GM18508 (cell line): ENCODE results near the gene CRYBA2.

Experiments
- ATAC-seq: cut with Tn5 transposase; IDR thresholded peaks from one replicate; pipeline ENCODE4 v1.9.1; 2021; ENCODE audit warnings: moderate number of reproducible peaks; ENCODE audit not compliant: insufficient read depth, unreplicated experiment

CRYBA2 gene, protein sequence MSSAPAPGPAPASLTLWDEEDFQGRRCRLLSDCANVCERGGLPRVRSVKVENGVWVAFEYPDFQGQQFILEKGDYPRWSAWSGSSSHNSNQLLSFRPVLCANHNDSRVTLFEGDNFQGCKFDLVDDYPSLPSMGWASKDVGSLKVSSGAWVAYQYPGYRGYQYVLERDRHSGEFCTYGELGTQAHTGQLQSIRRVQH

DNA sequence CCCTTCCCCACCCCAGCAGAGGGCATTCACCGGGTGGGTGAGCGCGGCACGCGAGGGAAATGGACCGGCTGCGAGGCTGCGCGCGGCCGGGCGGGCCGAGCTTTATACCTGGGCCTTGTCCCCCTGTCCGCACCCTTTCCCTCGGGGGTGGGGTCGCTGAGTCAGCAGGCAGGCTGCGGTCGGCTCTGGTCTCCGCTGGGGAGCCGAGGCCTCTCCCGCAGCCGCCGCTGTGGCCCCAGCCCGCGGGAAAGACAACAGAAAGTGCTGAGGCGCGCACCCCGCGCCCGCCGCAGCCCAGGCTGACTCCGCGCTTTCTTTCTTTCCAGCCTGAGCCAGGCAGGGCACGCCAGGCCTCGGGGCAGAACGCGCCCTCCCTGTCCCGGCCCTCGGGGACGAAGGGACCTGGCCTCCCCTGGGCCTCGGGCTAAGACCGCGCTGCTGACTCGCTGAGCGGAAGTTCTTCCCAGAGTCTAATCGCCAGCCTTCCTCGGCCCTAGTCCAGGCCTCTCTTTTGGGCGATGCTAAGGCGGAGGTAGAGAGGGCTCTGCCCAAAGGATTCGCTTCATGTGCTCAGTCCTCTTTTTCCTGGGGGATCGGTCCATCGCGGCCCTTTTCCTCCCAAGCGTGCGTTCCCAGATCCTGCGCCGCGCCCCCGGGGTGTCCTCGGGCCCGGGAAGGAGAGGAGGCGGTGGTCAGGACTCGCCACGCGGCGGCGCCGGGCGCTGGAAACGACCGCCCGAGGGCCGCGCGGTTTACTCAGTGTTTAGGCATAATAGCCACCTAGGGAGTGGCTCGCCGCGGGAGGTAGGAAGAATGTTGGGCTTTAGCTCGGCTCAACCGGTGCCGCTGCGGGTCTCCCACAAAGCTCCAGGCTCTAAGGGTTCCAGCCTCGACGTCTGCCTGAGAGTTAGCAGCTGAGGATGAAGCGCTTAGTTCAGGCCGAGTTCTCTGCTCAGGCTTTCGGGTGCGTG is at the start of gene CRYBA2:
Gene CRYBA2, minus strand, starts transcription at position 78 of the 971 bp plus-strand sequence. CDS start 246 bp downstream, outside the sequence.
- ATAC-seq = no peak

DNA sequence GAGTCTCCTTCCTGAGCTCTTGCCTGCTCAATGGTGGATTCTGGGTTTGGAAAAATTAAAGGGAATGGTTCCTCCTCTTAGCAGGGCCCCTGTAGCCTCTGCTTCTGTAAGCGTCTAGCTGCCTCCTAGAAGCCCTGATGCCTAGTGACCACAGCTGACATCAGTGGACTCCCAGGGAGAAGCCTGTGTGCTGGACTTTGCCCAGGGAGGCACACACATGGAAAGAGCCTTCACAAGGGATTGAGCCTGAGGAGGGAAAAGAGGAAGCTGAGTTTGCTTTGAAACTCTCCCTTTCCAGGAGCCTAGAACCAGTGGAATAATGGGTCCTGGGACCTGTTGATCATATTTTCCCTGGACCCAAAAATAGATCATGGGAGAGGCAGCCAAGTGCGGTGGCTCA is 49.5 kb upstream of the CRYBA2 start:
- no peak for ATAC-seq

DNA sequence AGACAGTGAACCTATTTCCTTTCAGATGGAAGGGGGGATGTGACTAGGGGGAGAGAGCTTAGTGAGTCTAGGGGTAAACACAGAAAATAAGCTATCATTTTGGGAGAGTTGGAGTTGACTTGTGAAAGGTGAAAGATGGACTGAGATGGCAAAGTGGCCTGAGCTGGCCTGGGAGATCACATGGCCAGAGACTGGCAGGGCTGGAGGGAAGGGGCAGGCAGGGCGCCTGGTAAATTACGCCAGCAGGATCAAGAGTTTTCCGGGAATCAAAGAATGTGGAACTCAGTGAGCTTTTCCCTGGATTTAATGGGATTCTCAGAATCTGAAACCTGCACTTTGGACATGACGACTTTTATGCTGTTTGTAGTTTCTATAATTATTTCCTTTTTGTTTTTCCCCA is 48.9 kb upstream of the CRYBA2 start:
- ATAC-seq = no peak

DNA sequence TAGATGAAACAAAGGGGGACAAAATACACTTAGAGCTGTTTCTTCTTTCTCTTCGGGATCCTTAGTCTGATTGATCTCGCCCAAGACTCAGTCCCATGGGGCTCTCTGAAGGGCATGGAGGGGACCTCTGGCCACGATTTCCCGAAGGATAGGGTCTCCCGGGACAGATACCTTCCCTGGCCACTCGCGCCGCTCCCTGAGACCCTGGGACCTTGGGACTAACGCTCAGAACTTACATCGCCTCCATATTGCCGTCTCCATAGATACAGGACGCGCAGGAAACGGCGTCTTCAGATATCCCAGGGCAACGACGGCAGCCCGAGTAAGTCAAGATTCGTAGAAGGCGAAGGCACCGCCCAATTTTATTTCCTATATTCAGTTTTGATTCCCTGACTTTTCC is 48.0 kb upstream of the CRYBA2 start, which contains the start of gene CFAP65:
Gene CFAP65, minus strand, starts transcription at position 265 of the 400 bp plus-strand sequence. CDS start 2,468 bp downstream, outside the sequence.
- no peak for ATAC-seq

DNA sequence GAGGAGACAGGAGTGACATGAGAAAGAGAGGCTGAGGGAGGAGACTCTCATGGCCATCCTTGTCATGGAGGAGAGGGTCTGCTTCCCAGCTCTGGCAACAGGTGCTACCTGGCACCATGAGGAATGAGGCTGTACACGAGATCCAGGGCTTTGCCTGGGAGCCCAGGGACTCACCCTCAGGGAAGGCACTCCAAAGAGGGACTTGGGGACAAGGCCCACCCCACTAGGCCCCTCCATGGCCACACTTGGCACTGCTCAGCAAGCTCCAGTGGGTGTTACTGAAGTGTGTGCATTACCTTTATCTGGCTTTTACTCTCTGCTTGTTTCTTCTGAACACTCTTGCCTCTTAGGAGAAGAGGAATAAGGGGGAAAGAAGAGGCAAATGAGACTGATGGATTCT is 45.4 kb upstream of the CRYBA2 start:
- no peak for ATAC-seq

DNA sequence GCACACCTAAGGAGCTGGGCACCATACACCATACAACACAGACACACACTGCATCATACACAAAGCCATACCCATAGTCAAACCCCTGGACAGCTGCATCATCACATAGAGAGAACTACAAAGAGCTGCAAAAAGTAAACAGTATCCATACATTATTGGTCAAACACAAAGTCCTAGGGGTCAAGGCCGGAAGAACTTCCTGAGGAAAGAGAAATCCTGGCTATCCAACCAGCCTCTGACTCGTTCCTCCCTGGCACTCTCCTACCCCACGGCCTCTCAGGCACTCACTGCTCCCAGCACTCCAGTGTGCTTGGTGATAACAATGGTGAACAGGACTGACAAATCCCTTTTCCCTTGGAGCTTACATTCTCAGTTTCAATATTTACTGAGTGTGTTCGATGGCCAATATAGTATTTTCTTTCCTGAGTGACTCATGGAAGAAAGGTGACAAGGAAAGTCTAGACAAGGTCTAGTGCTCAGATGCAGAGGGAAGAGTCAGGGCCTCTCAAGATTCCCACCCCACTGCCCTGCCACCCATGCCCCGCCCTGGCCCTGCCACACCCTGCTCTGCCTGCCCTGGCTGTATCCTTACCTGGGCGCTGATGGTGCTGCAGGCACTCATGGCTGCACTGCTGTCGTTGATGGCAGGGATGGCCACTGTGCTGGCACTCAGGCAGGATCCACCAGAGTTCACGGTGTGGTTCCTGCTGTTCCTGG is 44.7 kb upstream of the CRYBA2 start:
- ATAC-seq = no peak

DNA sequence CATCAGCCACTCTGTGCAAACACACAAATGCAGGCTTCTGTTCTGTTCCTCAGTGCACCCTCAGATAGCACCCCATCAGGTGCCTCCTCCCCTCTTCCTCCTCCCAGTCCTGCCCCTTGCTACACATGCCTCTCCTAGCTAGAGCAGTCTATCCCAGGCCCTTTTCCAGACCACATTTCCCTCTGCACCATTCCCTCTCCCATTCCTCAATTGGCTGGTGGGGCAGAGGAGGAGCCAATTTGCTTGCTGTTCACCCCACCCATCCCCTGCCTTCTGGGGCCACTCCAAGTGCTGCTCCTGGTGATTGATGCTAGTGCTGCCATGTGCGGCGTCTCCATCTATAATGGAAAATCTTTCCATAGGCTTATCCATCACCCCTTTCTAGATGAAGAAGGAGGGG is 42.7 kb upstream of the CRYBA2 start:
- ATAC-seq = no peak

DNA sequence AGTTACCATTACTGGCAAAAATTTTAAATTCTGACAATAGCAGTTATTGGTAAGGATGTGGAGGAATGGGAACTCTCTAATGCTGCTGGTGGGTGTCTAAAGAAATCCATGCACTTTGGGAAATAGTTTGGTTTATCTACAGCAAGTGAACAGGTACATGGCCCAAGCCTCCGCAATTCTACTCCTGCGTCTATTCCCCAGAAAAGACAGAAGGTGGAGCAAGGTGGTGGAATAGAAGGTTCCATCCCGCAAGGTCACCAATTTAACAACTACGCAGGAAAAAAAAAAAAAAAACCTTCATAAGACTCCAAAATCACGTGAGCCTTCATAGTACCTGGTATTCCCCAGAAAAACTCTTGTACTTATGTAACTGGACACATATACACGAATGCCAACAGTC is 41.6 kb upstream of the CRYBA2 start:
- ATAC-seq = no peak

DNA sequence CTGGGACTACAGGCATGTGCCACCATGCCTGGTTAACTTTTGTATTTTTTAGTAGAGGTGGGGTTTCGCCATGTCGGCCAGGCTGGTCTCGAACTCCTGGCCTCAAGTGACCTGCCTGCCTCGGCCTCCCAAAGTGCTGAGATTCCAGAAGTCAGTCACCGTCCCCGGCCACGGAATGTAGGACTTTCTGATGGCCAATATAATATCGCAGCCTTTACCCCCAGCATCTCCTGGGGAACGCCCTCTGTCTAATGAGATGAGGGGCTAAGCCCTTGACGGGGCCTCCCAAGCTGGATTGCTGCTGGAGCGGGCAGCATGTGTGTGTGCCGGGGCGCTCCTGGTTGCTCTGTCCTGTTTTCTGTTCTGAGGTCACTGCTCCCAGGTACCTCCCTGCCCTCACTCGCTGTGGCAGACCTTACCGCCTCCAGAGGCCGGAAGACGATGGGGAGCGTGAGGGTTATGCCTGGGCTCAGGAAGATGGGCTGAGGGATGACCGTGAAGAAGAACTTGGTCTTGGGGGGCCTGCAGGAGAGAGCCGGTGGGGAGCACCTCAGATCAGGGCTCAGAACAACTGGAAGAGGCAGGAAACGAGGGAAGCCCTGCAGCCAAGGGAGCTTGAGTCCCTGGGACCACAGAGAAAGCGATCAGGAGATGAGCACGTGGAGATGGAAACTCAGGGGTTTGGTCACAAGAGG is 39.0 kb upstream of the CRYBA2 start:
- ATAC-seq = no peak

DNA sequence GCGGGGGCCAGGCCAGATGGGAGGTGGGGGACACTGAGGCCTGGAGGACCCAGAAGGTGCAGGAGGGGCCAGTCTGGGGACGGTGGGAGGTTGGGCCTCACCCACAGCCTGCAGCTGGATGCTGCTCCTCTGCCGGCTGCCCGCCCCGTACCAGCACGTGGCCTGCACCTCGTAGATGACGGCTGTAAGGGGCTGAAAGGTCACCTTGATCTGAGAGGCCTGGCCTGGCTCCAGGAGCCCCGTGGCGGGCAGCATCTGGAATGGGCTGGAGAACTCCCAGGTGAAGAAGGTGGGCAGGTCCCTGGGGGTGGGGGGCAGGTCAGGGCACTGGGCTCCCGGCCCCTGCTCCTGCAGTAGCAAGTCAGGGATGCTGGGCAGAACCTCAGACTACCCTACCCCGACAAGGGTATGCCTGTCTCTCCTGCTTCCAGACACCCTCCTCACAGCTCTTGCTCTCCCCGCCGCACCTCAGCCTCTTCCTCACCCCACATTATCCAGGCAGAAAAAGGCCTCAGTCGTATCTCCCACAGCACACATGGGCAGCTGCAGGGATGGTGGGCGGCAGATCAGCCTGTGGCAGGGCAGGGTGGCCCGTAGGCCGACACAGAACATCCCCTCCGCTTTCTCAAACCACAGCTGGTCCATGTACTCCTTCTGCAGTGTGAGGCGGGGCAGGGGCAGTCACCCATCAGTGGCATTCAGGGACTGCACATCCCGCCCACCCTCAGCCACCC is 38.0 kb upstream of the CRYBA2 start:
- no peak for ATAC-seq

DNA sequence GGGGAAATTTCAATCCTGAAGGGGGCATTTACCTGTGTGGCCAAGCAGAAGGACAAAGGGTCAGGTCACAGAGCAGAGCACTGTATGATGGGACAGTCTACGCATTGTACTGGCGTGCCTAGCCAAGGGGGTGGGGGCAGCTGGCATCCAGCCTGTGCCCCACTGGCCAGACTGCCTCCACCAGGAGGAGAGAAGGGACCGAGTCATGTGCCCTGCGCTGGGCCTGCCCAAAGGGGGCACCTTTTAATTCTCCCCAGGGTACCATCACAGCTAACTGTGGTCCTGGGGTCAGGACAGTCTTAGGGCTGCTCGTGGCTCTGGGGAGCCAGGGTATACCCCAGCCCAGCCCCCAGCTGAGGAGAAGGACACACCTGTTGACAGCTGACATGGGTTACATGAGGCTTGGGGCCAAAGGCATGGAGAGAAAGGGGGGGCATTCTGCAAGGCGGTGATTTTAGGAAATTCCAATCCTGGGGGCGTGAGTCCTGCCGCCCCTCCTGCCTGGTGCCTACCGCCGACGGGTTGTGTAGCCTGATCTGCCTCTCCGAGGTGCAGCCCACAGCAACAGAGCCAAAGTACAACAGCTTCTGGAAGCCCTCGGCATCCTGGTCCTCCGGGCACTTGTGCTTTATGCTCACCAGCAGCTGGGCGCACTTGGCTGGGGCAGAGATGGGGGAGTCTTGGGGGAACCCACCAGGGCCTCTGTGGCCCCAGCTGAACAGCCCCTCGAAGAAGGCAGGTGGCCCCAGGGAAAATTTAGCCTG is 37.1 kb upstream of the CRYBA2 start:
- ATAC-seq = no peak

DNA sequence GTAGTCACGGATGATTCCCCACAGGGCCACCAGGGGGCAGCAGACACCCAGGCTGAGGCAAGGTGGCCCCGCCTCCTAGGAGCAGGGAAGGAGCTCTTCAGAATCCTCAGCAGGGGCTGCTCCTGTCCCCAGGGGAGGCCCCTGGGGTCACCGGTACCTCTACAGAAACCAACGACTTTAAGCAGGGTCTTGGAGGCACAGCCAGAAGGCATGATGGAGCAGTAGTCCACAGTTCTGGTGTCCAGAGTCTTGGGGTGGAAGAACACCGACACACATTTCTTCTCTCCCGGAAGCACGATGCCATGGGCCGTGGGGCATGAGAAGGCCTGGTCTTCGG is 36.6 kb upstream of the CRYBA2 start:
- ATAC-seq = no peak

DNA sequence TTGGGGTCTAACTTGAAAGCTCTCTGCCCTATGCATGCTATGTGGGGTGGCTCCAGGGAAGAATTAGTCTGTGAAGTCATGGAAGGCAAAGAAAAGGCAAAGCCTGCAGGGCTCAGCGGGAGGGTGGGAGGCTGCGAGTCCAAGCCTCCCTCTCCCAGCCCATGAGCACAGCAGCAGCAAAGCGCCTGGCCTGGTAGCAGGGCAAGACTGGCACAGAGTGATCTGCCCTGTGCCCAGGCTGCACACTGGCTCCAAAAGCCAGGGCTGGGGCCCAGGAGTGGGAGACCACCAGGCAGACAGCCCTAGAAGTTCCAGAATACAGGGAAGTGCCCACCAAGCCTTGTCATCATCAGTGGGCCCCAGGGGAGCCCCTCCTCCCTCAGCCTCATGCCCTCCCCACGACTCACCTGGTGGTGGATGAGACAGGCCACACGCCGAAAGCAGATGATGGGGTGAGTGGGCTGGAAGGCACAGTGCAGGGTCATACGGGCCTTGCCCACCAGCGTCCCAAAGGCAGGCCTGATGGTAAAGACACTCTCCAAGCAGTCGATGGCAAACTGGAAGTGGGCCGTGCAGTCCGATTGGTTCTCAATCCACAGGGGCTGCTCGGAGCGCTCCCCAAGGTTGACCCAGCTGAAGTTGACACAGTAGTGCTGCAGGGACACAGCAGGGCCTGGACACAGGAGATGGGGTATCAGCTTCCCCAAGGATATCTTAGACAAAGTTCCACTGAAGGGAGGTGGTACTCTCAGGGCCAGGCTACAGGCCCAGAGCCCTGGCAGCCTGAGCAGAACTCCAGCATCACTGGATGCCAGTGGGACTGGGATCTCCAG is 36.0 kb upstream of the CRYBA2 start:
- no peak for ATAC-seq

DNA sequence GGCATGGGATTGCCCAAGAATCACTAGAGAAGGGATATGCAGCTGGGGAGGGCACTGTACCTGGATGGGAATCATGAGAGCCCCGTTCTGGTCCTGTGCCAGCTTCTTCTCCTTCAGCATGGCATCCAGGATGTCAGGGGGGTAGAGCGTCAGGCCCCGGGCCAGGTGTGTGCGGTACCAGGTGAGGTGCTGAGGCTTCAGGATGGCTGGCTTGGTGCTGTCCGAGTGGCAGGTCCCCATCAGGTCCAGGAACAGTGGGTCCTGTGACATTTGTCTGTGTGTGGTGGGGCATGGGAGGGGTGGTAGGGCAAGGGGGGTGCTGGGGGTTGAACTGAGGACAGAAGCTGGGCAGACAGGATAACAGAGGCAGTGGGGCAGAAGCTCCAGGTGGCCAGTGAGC is 34.9 kb upstream of the CRYBA2 start:
- no peak for ATAC-seq

DNA sequence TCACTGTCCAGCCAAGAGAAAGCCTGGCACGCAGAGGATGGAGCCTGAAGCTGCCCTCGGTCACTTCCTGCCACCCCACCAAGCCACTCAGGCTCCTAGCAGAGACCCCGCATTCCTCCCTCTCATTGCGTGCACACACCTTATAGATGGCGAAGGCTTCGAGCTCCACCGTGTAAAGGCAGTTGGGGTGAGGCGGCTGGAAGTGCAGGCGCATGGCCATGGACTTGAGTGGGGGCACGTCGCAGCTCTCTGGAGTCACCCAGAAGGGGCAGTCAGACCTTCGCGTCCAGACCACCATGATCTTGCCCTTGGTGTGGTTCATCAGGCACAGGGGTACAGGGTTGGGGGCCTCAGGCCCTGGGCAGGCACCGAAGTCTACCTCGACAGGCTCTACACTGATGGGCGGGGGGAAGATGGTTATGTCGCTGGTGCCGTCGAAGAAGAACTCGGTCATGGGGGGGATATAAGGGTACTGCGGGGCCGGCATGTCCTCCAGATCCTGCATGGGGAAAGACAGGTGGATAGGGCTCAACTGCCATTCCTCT is 34.4 kb upstream of the CRYBA2 start:
- no peak for ATAC-seq

DNA sequence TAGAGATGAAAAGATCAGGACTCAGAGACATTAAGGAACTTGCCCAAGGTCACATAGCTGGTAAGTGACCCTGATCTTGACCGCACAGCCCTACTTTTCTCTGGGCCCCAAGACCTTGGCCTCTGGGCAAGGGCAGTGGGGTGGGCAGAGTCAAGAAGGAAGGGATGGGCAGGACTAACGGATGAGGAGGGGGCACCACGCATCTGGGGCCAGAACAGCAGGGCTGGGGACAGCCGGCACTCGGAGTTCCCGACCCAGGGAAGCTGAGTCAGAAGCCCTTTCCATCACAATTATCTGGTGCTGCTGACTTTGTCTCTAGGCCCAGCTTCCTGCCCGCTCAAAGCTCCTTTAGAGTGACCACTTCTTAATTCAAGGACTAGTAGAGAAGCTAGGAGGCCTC is 33.7 kb upstream of the CRYBA2 start:
- no peak for ATAC-seq

DNA sequence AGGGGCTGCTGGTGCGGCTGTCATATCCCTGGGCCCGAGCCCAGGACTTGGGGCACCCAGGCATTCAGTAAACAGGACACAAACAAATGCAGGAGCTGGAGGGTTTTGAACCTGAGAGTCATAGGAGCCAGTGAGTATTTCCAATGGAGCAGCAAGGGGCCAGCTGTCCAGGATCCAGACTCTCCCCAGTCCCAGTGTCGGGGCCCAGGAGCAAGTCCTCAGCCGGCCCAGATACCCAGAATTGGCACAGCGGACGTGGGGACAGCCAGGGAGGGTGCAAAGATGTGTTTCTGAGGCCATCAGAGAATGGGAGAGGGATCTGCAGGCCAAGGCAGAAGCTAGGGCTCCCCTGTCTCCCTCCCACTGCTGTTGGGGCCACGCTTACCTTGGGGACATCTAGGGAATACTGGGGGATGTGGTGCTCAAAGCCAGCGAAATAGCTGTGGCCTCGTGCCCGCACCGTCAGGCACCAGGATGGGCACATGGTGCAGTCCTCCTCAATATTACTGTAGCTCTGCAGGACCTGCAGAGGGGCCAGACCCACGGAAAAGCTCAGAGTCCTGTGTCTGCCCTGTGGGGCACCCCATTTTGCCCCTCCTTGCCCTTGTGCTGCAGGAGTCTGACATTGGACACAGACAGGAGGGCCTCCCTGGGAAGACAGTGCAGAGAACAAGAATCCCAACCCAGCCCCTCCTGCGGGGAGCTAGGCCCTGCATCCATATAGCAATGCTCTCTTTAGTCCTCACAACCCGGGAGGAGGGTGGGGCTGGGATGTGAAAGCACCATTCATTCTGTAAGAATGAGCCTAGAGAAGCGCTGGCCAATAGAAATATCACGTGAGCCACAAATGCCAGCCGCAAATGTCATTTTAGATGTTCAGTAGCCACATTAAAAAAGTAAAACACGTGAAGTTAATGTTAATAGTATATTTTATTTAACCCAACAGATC is 32.7 kb upstream of the CRYBA2 start:
- no peak for ATAC-seq
